Neural cell (in vitro differentiated cells): ENCODE results near the gene FOXS1.

ENCODE experiments used
- CTCF ChIP-seq: fragments of 450-650 bp; IDR thresholded peaks from 2 replicates; pipeline ENCODE4 v1.5.1; 2014; ENCODE audit warnings: antibody characterized with exemption, mild to moderate bottlenecking, moderate library complexity; ENCODE audit not compliant: poor library complexity, severe bottlenecking
- EP300 ChIP-seq: fragments of 450-650 bp; conservative IDR thresholded peaks from 2 replicates; pipeline ENCODE4 v1.6.1; 2014; ENCODE audit warnings: antibody characterized with exemption, mild to moderate bottlenecking, moderate library complexity; ENCODE audit not compliant: poor library complexity, severe bottlenecking
- EZH2 ChIP-seq: fragments of 200-600, 300-800 bp; shearing (Covaris generic), sonication (generic); IDR thresholded peaks from 2 replicates; pipeline ENCODE4 v1.6.1; 2014; ENCODE audit warnings: antibody characterized with exemption, low read length, borderline replicate concordance, mild to moderate bottlenecking; ENCODE audit not compliant: insufficient read depth, poor library complexity, severe bottlenecking
- MXI1 ChIP-seq: fragments of 450-650 bp; conservative IDR thresholded peaks from 2 replicates; pipeline ENCODE4 v1.6.1; 2014; ENCODE audit warnings: antibody characterized with exemption, mild to moderate bottlenecking; ENCODE audit not compliant: poor library complexity, severe bottlenecking
- POLR2AphosphoS5 ChIP-seq: IDR thresholded peaks from 2 replicates; pipeline ENCODE4 v1.6.1; 2012
- RAD21 ChIP-seq: fragments of 450-650 bp; conservative IDR thresholded peaks from 2 replicates; pipeline ENCODE4 v1.6.1; 2014; ENCODE audit warnings: antibody characterized with exemption, mild to moderate bottlenecking, moderate library complexity
- SMC3 ChIP-seq: fragments of 450-650 bp; conservative IDR thresholded peaks from 2 replicates; pipeline ENCODE4 v1.6.1; 2014; ENCODE audit warnings: antibody characterized with exemption, mild to moderate bottlenecking, moderate library complexity; ENCODE audit not compliant: poor library complexity
- TAF1 ChIP-seq: IDR thresholded peaks from 2 replicates; pipeline ENCODE4 v1.6.1; 2012; ENCODE audit warnings: low read depth
- TF ChIP-seq, protein P1 (sequence below): IDR thresholded peaks from 2 replicates; pipeline ENCODE4 v1.6.1; 2012; ENCODE audit warnings: borderline replicate concordance

DNA sequence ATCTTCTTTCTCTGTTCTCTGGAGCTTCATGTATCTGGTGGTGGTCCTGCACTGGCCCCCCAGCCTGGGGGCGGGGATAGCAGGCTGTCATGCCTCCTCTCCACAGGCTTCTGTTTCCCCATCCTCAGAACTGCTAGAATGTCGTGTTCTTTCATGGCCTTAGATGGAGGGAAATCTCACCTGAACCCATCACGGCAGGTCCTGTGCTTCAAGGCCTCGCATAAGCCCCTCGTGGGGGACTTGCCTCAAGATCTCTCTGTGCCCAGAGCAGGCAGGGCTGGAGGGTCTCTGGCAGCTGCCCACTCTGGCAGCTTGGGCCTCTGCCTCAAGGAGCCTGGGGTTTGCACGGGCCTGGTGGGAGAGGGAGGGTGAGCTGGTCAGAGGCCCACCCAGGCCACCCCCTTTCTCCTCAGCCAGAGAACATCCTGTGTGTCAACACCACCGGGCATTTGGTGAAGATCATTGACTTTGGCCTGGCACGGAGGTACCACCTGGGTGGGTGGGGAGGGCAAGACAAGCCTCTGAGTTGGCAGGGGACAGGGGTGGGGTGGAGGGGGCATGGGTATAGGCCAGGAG lies 14.9 kb downstream of the FOXS1 start:
- TF ChIP-seq CTCF (no peak), TAF1 (no peak), EZH2 (no peak), POLR2AphosphoS5 (no peak), RAD21 (no peak), SMC3 (no peak), MXI1 (no peak), EP300 (no peak)
- TF ChIP-seq, protein P1, sequence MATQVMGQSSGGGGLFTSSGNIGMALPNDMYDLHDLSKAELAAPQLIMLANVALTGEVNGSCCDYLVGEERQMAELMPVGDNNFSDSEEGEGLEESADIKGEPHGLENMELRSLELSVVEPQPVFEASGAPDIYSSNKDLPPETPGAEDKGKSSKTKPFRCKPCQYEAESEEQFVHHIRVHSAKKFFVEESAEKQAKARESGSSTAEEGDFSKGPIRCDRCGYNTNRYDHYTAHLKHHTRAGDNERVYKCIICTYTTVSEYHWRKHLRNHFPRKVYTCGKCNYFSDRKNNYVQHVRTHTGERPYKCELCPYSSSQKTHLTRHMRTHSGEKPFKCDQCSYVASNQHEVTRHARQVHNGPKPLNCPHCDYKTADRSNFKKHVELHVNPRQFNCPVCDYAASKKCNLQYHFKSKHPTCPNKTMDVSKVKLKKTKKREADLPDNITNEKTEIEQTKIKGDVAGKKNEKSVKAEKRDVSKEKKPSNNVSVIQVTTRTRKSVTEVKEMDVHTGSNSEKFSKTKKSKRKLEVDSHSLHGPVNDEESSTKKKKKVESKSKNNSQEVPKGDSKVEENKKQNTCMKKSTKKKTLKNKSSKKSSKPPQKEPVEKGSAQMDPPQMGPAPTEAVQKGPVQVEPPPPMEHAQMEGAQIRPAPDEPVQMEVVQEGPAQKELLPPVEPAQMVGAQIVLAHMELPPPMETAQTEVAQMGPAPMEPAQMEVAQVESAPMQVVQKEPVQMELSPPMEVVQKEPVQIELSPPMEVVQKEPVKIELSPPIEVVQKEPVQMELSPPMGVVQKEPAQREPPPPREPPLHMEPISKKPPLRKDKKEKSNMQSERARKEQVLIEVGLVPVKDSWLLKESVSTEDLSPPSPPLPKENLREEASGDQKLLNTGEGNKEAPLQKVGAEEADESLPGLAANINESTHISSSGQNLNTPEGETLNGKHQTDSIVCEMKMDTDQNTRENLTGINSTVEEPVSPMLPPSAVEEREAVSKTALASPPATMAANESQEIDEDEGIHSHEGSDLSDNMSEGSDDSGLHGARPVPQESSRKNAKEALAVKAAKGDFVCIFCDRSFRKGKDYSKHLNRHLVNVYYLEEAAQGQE: no peak
